GM21576 (cell line): ENCODE results near the gene OR2M7.
"Not testable (repeated sequence)": the region's sequence is repeated elsewhere in the genome, so short reads cannot be mapped to it uniquely, and the experiment has no call there.

ENCODE experiments used
- ATAC-seq: cut with Tn5 transposase; IDR thresholded peaks from one replicate; pipeline ENCODE4 v1.9.1; 2021; ENCODE audit warnings: mild to moderate bottlenecking, moderate library complexity; ENCODE audit not compliant: unreplicated experiment

OR2M7 gene, protein sequence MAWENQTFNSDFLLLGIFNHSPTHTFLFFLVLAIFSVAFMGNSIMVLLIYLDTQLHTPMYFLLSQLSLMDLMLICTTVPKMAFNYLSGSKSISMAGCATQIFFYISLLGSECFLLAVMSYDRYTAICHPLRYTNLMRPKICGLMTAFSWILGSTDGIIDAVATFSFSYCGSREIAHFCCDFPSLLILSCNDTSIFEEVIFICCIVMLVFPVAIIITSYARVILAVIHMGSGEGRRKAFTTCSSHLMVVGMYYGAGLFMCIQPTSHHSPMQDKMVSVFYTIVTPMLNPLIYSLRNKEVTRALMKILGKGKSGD

DNA sequence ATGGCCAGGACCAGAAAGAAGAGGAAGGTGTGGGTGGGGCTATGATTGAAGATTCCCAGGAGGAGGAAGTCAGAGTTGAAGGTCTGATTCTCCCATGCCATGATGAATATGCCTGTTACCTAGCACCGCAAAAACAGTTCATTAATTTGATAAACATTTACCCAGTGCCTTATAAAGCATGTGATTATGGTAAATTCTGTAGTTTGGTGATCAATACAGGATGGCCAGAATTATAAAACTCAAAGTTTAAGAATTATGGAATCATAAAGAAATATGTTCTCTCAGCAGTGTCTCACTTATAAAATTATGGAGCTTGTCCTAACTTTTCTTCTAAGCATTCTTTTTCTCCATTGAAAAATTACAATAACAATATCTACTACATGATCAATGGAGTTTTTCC lies at the start of gene OR2M7:
TSS of gene OR2M7 (minus strand) at position 101 of the 400 bp plus-strand sequence. CDS start at position 101, 0 bp downstream.
- no peak for ATAC-seq

DNA sequence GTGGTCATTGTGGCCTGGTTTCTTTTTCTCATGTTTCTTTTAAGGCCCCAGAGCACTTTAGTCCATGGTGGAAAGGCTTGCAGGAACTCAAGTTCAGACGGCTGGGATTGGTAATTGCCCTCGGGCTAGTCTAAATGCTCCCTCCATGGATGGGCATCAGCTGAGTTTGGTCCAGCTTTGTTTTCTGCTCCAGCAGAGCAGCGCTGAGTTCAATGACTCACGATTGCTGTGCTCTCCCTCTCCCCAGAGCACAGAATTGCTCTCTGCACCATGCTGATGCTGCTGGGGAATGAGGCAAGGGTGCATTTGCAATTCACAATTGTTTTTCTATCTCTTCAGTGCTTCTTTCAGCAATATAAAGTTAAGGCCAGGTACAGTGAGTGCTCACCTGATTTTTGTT lies 49.4 kb upstream of the OR2M7 start:
- ATAC-seq = no peak

DNA sequence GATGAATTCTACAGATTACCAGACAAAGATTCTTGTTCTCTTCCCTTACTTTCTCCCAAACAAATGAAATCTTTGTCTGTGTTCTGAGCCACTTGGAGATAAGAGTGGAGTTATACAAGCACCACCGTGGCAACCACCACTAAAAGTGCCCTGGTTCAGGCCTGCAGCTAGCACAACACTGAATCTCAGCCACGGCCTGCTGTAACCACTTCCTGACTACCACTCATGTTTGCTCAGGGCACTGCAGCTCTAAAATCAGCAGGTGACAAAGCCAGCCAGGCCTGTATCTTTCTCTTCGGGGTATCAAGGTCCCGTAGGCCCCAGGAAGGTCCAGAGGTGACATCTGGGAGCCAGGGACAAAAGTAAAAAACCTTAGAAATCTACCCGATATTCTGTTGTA lies 48.0 kb upstream of the OR2M7 start:
- ATAC-seq = peak; percentile 53

DNA sequence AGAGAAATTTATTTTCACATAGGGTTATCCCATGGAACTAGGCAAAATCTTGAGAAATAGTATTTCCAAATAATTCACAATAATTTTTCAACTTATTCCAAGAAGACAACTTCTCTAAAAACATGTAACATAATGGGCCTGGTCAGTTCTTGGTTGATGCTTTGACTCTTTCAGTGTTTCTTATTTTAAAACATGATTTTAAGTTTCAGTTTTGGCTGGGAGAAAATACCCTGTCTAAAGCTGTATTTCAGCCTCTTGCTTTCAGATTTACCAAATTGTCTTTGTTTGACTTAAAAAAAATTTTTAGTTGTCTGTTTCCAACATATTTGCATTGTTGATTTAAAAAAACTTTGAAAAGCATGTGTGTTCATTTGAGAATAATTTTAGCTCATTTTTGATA lies 42.2 kb upstream of the OR2M7 start:
- ATAC-seq = no peak

DNA sequence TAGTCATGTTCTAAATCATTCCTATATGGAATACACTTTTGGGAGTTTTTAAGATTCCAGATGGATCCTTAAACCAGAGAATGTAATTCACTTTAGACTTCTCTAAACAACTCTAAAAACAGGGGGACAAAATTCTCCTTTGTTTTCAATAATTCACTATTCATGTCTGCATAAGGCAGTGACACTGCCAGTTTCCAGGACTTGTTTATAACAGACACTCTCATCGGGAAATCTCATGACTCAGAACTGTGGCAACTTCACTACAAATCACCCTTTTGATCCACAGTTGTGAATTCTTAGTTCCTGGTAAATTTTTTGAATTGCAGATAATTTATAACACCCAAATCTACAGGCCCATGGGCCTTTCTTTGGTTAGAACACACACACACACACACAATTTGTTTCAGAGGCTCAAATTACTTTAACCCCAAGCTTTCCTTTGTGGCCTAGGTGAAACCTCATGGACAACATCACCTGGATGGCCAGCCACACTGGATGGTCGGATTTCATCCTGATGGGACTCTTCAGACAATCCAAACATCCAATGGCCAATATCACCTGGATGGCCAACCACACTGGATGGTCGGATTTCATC lies 36.9 kb upstream of the OR2M7 start, which contains the start of gene OR2T4:
TSS of gene OR2T4 (plus strand) at position 545 of the 595 bp plus-strand sequence. CDS start at position 545, 0 bp downstream.
- ATAC-seq = no peak

DNA sequence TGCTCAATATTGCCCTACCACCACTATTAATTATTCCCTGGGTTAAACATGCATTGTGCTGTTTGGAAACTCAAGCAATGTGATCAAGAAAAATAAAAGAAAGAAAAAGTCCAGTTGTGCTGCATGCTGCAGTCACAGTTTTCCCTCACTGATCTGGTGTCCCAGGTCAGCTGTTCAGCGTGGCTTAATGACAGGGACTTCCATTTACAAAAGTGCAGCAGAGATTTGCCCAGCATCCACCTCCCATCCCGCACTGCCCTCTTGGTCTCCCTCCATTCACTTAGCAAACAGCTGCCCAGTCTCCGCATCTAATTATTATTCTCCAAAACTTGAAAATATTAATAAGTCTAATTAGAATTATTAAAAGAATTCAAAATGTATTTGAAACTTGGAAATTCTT lies 35.0 kb upstream of the OR2M7 start:
- no peak for ATAC-seq

DNA sequence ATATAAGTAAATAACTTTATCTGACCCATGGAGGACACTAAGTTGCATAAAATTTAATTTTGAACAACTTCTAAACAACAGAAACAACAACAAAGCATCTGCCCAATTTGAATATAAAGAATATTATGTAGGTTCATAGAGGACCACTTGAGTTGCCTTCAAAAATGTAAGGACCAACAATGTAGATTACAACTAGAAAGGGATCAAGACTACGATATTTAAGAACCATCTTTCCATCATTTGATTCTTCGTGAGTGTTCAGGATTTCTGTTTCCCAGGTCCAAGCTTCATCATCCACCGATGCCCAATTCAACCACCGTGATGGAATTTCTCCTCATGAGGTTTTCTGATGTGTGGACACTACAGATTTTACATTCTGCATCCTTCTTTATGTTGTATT lies 24.1 kb upstream of the OR2M7 start, which contains the start of gene OR14C36:
TSS of gene OR14C36 (plus strand) at position 301 of the 400 bp plus-strand sequence. CDS start at position 301, 0 bp downstream.
- no peak for ATAC-seq

DNA sequence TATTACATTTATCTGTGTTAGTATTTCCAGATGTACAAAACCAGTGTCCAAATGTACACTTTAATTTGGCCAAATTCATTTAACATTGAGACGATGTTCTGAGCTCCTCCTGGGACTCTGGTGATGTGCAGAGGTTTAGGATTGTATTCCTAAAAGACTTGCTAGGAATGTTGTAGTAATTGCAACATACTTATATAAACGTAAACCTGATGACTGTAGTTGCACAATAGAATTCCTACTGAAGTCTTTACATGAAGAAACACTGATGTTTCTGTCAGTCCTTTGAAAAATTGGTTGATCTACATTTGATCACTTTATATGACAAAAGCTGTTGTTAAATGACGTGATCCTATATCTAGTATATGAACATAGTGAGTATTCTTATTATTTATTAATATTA lies 19.1 kb upstream of the OR2M7 start:
- ATAC-seq = no peak

DNA sequence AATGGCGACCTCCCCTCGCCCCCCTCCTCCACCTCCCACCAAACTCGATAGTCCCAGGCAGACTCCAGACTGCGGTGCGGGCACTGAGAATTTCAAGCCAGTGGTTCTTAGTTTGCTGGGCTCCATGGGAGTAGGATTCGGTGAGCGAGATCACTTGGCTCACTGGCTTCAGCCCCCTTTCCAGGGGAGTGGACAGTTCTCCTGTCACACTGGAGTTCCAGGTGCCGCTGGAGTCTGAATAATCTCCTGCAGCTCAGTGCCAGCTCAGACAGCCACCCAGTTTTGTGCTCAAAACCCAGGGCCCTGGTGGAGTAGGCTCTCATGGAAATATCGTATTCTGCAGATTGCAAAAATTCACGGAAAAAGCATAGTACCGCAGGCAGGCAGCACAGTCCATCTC lies 7.6 kb downstream of the OR2M7 start:
- ATAC-seq = no peak

DNA sequence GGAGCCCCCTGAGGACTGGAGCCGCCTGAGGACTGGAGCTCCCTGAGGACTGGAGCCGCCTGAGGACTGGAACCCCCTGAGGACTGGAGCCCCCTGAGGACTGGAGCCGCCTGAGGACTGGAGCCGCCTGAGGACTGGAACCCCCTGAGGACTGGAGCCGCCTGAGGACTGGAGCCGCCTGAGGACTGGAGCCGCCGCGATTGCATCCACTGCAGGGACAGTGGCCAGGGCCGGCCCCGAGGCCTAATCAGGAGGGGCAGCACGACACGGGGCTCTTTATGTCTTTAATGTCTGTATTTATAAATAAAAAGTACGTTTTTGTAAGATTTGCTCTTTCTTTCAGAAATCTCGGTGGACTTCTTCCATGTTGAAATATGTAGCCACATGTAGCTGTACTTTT lies 17.6 kb downstream of the OR2M7 start:
- not testable (repeated sequence) for ATAC-seq

DNA sequence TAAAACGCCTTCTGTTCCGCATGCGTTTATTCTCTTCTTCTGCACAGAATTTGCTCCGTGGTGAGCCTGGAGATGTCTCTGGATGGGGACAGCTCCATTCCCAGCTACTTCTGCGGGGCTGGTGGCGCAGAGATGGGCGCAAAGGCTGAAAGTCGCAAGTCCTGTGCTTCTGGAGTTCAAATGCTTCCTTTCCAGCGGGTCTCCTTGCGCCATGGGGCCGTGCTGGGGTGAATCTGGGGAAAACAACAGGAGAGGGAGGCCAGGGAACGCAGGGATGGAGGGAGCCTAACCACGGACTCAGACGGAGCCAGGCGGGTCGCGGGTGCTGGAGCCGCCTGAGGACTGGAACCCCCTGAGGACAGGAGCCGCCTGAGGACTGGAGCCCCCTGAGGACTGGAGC lies 18.3 kb downstream of the OR2M7 start:
- ATAC-seq = no peak

DNA sequence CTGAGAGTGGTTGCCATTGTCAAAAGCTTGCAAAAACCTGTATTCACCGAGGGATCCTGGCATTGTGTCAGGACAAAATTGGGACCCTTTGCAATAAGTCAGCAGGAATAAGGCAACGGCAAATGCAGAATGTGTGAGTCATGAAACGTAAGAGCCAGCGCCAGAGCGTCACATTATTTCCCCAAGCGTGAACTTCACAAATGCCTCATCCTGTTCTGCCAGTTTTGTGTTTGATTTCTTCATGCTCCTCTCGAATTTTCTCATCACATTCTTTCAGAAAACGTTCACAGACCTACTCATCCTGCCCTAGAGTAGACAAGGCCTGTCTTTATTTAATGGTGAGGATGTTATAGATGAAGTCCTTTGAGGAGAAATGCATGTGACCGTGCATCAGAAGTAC lies 18.7 kb downstream of the OR2M7 start:
- ATAC-seq = not testable (repeated sequence)

DNA sequence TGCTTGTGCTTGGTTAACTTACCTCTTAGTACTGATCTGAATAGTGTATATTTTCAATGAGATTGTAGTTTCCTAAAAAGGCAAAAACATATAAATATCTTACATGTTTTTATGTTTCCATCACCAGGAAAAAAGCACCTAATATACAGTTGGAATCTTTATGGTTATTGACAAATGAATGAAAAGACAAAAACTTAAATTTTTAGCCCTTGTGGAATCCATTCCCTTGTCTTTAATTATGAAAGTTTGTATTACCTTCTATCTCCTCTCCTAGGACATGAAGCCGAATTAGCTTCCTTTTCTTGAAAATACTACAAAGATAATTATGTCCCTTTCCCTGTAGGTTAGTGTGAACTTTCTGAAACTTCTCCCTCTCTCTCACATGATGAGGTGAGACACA lies 21.0 kb downstream of the OR2M7 start, which contains the start of gene OR2T12:
TSS of gene OR2T12 (minus strand) at position 101 of the 400 bp plus-strand sequence. CDS start 7,846 bp downstream, outside the sequence.
- no peak for ATAC-seq

DNA sequence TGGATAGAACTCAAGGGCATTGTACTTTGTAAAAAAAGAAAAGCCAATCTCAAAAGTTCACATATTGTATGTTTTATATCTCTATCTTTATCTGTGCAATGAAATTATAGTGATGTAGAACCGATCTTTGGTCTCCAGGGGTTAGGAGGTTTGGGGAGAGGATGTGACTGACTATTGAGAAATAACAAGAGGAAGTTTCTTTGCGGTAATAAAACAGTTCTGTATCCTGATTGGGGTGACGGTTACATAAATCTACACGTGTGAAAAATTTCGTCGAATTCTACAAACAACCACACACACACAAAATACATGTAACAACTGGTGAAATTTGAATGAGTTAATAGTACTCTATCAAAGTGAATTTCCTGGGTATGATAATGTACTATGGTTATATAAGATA lies 36.0 kb downstream of the OR2M7 start:
- no peak for ATAC-seq

DNA sequence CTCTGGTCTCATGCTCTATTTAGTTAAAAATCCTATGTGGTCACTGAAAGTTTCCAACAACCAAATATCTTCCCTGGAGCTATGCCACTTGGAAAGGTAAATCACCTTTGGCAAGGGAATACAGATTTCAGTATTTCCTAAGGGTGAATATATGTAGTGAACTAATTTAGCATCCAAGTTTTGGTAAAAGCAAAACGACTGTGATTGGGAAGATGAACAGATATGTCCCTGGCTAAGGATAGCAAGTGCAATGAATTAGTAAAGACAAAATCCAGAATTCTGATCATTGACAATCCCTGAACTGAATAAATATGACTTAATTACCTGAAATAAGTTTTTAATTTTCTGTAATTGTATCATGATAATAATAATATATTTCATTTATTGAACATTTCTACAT lies 46.5 kb downstream of the OR2M7 start, which contains the start of gene OR2T33:
TSS of gene OR2T33 (minus strand) at position 101 of the 400 bp plus-strand sequence. CDS start 4,162 bp downstream, outside the sequence.
- no peak for ATAC-seq
